HepG2 (cell line): ENCODE measurements around the gene SERPINB1. TPM values are rescaled to one million over a fixed set of nuclear protein-coding genes. Genes with fewer than 3 reads are reported as not detected.

Experiments used
- CENPBD1 ChIP-seq: sonication (generic); formaldehyde crosslinking; IDR thresholded peaks from 2 replicates; pipeline ENCODE4 v1.8.0; 2022; ENCODE audit warnings: missing genetic modification reagents, low read depth, mild to moderate bottlenecking, borderline replicate concordance
- EED ChIP-seq: sonication (generic); formaldehyde crosslinking; IDR thresholded peaks from 2 replicates; pipeline ENCODE4 v1.5.0; 2020; ENCODE audit warnings: mild to moderate bottlenecking, missing genetic modification reagents
- NONO ChIP-seq, 2 experiments: fragments of 450-650 bp in 1 of 2; sonication (generic) in 1 of 2; formaldehyde crosslinking in 1 of 2; IDR thresholded peaks in 1 of 2; conservative IDR thresholded peaks in 1 of 2; 2 replicates each; pipeline versions ENCODE4 v1.6.1 to v1.8.0; 2017 to 2022; ENCODE audit warnings: mild to moderate bottlenecking in 1 of 2, missing genetic modification reagents in 1 of 2, moderate library complexity in 1 of 2
- PHF5A ChIP-seq: IDR thresholded peaks from one replicate; pipeline ENCODE4 v1.6.1; 2018; ENCODE audit warnings: low read depth, missing genetic modification reagents; ENCODE audit not compliant: unreplicated experiment
- ZFYVE20 ChIP-seq: sonication (generic); formaldehyde crosslinking; IDR thresholded peaks from 2 replicates; pipeline ENCODE4 v1.8.0; 2023; ENCODE audit warnings: low read depth, mild to moderate bottlenecking, moderate library complexity, missing genetic modification reagents, borderline replicate concordance
- ZNF383 ChIP-seq: sonication (generic); formaldehyde crosslinking; IDR thresholded peaks from 2 replicates; pipeline ENCODE4 v1.4.0; 2020; ENCODE audit warnings: missing genetic modification reagents, mild to moderate bottlenecking, borderline replicate concordance
- ZNF432 ChIP-seq: sonication (generic); formaldehyde crosslinking; IDR thresholded peaks from 2 replicates; pipeline ENCODE4 v1.5.0; 2020; ENCODE audit warnings: missing genetic modification reagents, mild to moderate bottlenecking, borderline replicate concordance
- ZNF710 ChIP-seq: sonication (generic); formaldehyde crosslinking; IDR thresholded peaks from 2 replicates; pipeline ENCODE4 v1.5.0; 2020; ENCODE audit warnings: mild to moderate bottlenecking, missing genetic modification reagents, borderline replicate concordance
- ZNF772 ChIP-seq: sonication (generic); formaldehyde crosslinking; IDR thresholded peaks from 2 replicates; pipeline ENCODE4 v1.5.0; 2020; ENCODE audit warnings: mild to moderate bottlenecking, missing genetic modification reagents
- ZNF839 ChIP-seq: sonication (generic); formaldehyde crosslinking; IDR thresholded peaks from 2 replicates; pipeline ENCODE4 v1.4.0; 2020; ENCODE audit warnings: missing genetic modification reagents, mild to moderate bottlenecking, borderline replicate concordance
- ZNF891 ChIP-seq: sonication (generic); formaldehyde crosslinking; IDR thresholded peaks from 2 replicates; pipeline ENCODE4 v1.5.0; 2020; ENCODE audit warnings: mild to moderate bottlenecking, missing genetic modification reagents
- polyA plus RNA-seq, 8 experiments: library from polyadenylated mRNA; depleted of rRNA in 3 of 8; stranded (reverse) in 7 of 8; unstranded in 1 of 8; fragments of >200 nt; fragmentation: Illumina TruSeq in 4 of 8; extraction: Trizol in 4 of 8; gene quantifications; 2 replicates each; pipeline versions ENCODE4 v1.2.1 to v1.2.3, GENCODE V29; 2011 to 2016; ENCODE audit warnings: low read depth in 4 of 8, missing spikeins in 1 of 8, mixed read lengths in 1 of 8; ENCODE audit not compliant: insufficient read depth in 1 of 8
- total RNA-seq, 5 experiments: library from RNA; depleted of rRNA; stranded (reverse); fragments of >200 nt; fragmentation: Illumina TruSeq; extraction: Trizol; gene quantifications; 2 replicates each; pipeline ENCODE4 v1.2.3, GENCODE V29; 2016; ENCODE audit warnings: low read depth in 1 of 5
- TF ChIP-seq, protein P1 (sequence below): sonication (generic); formaldehyde crosslinking; IDR thresholded peaks from 2 replicates; pipeline ENCODE4 v1.9.0; 2021; ENCODE audit warnings: missing genetic modification reagents, mild to moderate bottlenecking, borderline replicate concordance
- TF ChIP-seq, protein P2 (sequence below): sonication (generic); formaldehyde crosslinking; IDR thresholded peaks from 2 replicates; pipeline ENCODE4 v1.4.0; 2020; ENCODE audit warnings: missing genetic modification reagents
- TF ChIP-seq, protein P3 (sequence below): sonication (generic); formaldehyde crosslinking; IDR thresholded peaks from 2 replicates; pipeline ENCODE4 v1.5.0; 2020; ENCODE audit warnings: mild to moderate bottlenecking, missing genetic modification reagents, borderline replicate concordance

SERPINB1 gene
- total and polyA plus RNA-seq, 2 of the 13 experiments (the other 11 are each of a cell fraction or from before 2014, with no cell fraction given) = 41.4 to 60.5 TPM

- TF ChIP-seq, protein P1, sequence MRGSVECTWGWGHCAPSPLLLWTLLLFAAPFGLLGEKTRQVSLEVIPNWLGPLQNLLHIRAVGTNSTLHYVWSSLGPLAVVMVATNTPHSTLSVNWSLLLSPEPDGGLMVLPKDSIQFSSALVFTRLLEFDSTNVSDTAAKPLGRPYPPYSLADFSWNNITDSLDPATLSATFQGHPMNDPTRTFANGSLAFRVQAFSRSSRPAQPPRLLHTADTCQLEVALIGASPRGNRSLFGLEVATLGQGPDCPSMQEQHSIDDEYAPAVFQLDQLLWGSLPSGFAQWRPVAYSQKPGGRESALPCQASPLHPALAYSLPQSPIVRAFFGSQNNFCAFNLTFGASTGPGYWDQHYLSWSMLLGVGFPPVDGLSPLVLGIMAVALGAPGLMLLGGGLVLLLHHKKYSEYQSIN (CRISPR knock-in tag) = no peak
- TF ChIP-seq ZNF839 (CRISPR knock-in tag) (no peak), NONO (IDR thresholded peaks at IDR 0.05) (no peak), NONO (CRISPR knock-in tag; conservative IDR thresholded peaks at IDR 0.05) (peak; percentile 96; the same call in 1 of the 2 replicates), EED (CRISPR knock-in tag) (no peak; the same call in 1 of the 2 replicates), ZNF710 (CRISPR knock-in tag) (peak; percentile 97), ZNF891 (peak; percentile 5), ZFYVE20 (CRISPR knock-in tag) (no peak), ZNF432 (CRISPR knock-in tag) (no peak), CENPBD1 (CRISPR knock-in tag) (0 out of 2 replicates have a peak, but pooled peaks have one; percentile 93), ZNF772 (CRISPR knock-in tag) (peak; percentile 99), PHF5A (CRISPR knock-in tag) (peak; percentile 99), ZNF383 (CRISPR knock-in tag) (no peak)
- TF ChIP-seq, protein P2, sequence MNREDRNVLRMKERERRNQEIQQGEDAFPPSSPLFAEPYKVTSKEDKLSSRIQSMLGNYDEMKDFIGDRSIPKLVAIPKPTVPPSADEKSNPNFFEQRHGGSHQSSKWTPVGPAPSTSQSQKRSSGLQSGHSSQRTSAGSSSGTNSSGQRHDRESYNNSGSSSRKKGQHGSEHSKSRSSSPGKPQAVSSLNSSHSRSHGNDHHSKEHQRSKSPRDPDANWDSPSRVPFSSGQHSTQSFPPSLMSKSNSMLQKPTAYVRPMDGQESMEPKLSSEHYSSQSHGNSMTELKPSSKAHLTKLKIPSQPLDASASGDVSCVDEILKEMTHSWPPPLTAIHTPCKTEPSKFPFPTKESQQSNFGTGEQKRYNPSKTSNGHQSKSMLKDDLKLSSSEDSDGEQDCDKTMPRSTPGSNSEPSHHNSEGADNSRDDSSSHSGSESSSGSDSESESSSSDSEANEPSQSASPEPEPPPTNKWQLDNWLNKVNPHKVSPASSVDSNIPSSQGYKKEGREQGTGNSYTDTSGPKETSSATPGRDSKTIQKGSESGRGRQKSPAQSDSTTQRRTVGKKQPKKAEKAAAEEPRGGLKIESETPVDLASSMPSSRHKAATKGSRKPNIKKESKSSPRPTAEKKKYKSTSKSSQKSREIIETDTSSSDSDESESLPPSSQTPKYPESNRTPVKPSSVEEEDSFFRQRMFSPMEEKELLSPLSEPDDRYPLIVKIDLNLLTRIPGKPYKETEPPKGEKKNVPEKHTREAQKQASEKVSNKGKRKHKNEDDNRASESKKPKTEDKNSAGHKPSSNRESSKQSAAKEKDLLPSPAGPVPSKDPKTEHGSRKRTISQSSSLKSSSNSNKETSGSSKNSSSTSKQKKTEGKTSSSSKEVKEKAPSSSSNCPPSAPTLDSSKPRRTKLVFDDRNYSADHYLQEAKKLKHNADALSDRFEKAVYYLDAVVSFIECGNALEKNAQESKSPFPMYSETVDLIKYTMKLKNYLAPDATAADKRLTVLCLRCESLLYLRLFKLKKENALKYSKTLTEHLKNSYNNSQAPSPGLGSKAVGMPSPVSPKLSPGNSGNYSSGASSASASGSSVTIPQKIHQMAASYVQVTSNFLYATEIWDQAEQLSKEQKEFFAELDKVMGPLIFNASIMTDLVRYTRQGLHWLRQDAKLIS (CRISPR knock-in tag) = peak; percentile 71; the same call in 1 of the 2 replicates
- TF ChIP-seq, protein P3, sequence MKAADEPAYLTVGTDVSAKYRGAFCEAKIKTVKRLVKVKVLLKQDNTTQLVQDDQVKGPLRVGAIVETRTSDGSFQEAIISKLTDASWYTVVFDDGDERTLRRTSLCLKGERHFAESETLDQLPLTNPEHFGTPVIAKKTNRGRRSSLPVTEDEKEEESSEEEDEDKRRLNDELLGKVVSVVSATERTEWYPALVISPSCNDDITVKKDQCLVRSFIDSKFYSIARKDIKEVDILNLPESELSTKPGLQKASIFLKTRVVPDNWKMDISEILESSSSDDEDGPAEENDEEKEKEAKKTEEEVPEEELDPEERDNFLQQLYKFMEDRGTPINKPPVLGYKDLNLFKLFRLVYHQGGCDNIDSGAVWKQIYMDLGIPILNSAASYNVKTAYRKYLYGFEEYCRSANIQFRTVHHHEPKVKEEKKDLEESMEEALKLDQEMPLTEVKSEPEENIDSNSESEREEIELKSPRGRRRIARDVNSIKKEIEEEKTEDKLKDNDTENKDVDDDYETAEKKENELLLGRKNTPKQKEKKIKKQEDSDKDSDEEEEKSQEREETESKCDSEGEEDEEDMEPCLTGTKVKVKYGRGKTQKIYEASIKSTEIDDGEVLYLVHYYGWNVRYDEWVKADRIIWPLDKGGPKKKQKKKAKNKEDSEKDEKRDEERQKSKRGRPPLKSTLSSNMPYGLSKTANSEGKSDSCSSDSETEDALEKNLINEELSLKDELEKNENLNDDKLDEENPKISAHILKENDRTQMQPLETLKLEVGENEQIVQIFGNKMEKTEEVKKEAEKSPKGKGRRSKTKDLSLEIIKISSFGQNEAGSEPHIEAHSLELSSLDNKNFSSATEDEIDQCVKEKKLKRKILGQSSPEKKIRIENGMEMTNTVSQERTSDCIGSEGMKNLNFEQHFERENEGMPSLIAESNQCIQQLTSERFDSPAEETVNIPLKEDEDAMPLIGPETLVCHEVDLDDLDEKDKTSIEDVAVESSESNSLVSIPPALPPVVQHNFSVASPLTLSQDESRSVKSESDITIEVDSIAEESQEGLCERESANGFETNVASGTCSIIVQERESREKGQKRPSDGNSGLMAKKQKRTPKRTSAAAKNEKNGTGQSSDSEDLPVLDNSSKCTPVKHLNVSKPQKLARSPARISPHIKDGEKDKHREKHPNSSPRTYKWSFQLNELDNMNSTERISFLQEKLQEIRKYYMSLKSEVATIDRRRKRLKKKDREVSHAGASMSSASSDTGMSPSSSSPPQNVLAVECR (CRISPR knock-in tag) = peak; percentile 94
Measured at GRCh38 chr6:2876210-2877056, 34.8 kb upstream of the SERPINB1 start (continued).
